HG03025 (cell line): ENCODE results near the gene EEF1A2.
A peak's percentile ranks its signal among the peaks of the same experiment; 100 is the strongest.

Experiments
- ATAC-seq: cut with Tn5 transposase; IDR thresholded peaks from one replicate; pipeline ENCODE4 v1.9.1; 2021; ENCODE audit warnings: mild to moderate bottlenecking, moderate library complexity; ENCODE audit not compliant: unreplicated experiment, low FRiP score

The EEF1A2 gene

GRCh38 chr20:63537525-63538203 lies 38.8 kb upstream of the EEF1A2 start:
- ATAC-seq: peak; percentile 74

- ATAC-seq: peak; percentile 18
Measured at GRCh38 chr20:63536997-63537524, 38.2 kb upstream of the EEF1A2 start, which contains the start of gene PTK6. PTK6 (minus strand) TSS chr20:63537376; CDS start chr20:63537314, 62 bp downstream.

- no peak for ATAC-seq
Measured at GRCh38 chr20:63536241-63536977, 37.5 kb upstream of the EEF1A2 start.

- no peak for ATAC-seq
Measured at GRCh38 chr20:63534831-63535651, 36.2 kb upstream of the EEF1A2 start.

- no peak for ATAC-seq
Measured at GRCh38 chr20:63534427-63534830, 35.5 kb upstream of the EEF1A2 start.

- ATAC-seq: no peak
Measured at GRCh38 chr20:63533871-63534393, 35.0 kb upstream of the EEF1A2 start.

- no peak for ATAC-seq
Measured at GRCh38 chr20:63533388-63533787, 34.5 kb upstream of the EEF1A2 start.

- no peak for ATAC-seq
Measured at GRCh38 chr20:63532449-63532971, 33.6 kb upstream of the EEF1A2 start.

- no peak for ATAC-seq
Measured at GRCh38 chr20:63531686-63532448, 33.0 kb upstream of the EEF1A2 start.

- ATAC-seq: no peak
Measured at GRCh38 chr20:63530788-63531160, 31.9 kb upstream of the EEF1A2 start.

GRCh38 chr20:63529861-63530787 lies 31.2 kb upstream of the EEF1A2 start:
- no peak for ATAC-seq

GRCh38 chr20:63529180-63529860 lies 30.4 kb upstream of the EEF1A2 start:
- no peak for ATAC-seq

- ATAC-seq: no peak
Measured at GRCh38 chr20:63527184-63527583, 28.3 kb upstream of the EEF1A2 start.

- no peak for ATAC-seq
Measured at GRCh38 chr20:63525971-63526370, 27.1 kb upstream of the EEF1A2 start.

GRCh38 chr20:63525185-63525584 lies 26.3 kb upstream of the EEF1A2 start:
- no peak for ATAC-seq

GRCh38 chr20:63522981-63523611 lies 24.2 kb upstream of the EEF1A2 start:
- no peak for ATAC-seq

- no peak for ATAC-seq
Measured at GRCh38 chr20:63522091-63522868, 23.4 kb upstream of the EEF1A2 start.
